GM12864 (cell line): ENCODE data around the gene PRKAG2.

Experiments
- DNase-seq: peaks from one replicate; pipeline ENCODE4 v3.0.0-alpha.2; 2011; ENCODE audit warnings: low read depth
- H3K4me3 ChIP-seq: 2 replicates; pipeline ENCODE4 v1.5.1; 2011; ENCODE audit warnings: mild to moderate bottlenecking, low read depth, low read length, control low read depth
- TF ChIP-seq, protein P1 (sequence below): IDR thresholded peaks from 2 replicates; pipeline ENCODE4 v1.5.1; 2011; ENCODE audit warnings: low read depth, mild to moderate bottlenecking, moderate library complexity, low read length, control low read depth, inconsistent platforms; ENCODE audit errors: missing control alignments

The PRKAG2 gene

DNA sequence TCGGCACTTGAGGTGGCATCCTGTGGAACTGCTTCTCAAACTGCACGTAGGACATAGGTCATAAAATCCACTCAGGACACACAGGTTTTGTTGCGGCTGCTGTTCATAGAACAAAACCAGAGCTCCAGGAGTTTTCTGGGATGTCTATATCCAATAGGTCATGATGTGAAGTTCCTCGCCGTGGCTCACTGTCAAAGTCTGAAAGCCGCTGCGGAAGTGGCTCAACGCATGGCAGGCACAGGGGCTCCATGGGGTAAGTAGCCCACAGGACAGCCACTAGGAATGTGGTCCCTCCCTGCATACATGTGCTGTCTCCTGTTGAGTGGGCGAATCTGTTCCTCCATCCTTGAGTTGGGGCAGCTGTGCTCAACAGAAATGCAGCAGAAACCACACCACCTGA lies 72.2 kb downstream of the PRKAG2 start:
- no peak overlapping the region for H3K4me3 ChIP-seq
- TF ChIP-seq, protein P1, sequence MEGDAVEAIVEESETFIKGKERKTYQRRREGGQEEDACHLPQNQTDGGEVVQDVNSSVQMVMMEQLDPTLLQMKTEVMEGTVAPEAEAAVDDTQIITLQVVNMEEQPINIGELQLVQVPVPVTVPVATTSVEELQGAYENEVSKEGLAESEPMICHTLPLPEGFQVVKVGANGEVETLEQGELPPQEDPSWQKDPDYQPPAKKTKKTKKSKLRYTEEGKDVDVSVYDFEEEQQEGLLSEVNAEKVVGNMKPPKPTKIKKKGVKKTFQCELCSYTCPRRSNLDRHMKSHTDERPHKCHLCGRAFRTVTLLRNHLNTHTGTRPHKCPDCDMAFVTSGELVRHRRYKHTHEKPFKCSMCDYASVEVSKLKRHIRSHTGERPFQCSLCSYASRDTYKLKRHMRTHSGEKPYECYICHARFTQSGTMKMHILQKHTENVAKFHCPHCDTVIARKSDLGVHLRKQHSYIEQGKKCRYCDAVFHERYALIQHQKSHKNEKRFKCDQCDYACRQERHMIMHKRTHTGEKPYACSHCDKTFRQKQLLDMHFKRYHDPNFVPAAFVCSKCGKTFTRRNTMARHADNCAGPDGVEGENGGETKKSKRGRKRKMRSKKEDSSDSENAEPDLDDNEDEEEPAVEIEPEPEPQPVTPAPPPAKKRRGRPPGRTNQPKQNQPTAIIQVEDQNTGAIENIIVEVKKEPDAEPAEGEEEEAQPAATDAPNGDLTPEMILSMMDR, result no peak
- DNase-seq, result no peak

DNA sequence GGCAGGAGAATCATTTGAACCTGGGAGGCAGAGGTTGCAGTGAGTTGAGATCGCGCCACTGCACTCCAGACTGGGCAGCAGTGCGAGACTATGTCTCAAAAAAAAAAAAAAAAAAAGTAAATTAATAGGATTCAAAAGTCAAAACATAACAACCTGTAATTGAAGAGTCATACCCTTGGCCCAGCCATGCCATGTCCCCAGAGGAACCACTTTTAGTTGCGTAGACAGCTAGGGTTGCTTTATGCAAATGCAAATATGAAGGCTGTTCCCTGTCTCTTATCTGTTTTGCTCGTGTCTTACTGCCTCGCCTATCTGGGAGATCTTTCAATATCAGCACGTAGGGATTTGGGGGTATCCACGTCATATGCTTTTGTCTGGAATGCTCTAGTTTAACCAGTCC lies 73.1 kb downstream of the PRKAG2 start:
- TF ChIP-seq, protein P1, result no peak
- no peak overlapping the region for H3K4me3 ChIP-seq
- no peak for DNase-seq

DNA sequence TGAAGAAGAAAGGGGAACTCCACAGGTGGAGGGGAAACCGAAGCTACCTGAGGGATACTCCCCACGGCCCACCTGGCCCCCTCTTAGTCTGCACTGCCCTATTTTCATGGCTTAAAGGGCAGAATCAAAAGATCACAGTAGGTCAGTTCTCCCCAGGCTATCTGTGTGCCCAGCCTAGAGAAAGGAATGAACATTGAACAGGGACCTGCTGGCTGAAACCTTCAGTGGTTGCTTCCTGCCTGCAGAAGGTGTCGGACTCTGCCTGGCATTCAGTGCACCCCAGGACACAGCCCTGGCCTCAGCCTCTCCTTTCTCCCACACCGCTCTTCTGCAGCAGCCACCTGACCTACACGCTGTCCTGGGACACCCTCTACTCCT lies 74.5 kb downstream of the PRKAG2 start:
- H3K4me3 ChIP-seq, result no peak overlapping the region
- TF ChIP-seq, protein P1, result no peak
- no peak for DNase-seq

DNA sequence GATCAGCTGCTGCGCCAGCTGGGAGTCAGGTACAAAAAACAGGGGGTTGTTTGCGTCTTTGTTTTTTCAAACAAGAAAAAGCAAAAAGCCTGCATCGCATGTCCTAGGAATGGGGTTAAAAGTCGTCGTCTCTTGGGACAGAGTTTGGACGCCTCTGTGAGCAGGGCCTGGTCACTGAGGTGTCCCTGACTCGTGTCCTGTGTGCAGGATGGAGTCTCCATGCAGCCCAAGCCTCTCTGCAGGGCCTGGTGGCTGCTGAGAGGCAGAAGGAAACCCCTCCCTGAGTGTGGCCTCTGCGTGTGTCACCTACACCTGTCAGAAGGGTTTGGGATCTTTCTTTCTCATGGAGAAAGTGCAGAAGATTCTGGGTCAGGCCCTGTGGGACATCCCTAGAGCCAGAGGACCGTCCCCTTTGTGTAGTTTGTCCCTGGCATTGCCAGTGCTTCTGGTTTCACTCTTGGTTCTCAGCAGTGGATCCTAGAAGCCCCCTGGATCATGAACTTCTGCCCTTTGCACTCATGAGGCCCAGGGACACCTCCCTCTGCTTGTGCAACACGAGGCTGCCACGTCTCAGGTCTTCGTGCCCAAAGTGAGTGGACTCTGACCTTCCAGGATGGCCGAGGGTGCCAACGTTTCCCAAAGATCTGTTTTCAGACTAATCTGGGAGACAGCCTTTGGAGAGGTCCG lies 75.0 kb downstream of the PRKAG2 start:
- TF ChIP-seq, protein P1, result no peak
- no peak overlapping the region for H3K4me3 ChIP-seq
- DNase-seq, result no peak

DNA sequence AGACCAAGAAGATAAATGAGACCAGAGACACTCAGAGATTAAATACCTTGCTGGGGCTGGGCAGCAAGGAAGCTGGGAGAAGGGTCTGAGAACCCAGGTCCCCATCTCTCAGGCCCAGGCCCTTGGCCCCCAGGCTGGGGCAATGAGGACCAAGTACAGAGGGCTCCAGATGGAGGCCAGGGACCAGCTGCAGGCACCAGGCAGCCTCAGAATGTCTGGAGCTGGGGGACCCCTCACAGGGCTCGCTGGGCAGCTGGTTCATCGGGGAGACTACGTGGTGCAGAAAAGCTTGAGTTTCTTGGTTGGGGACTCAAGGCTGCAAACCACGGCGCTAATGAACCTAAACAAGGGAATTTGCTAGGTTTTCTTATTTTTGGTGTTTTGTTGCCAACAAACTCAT lies 75.6 kb downstream of the PRKAG2 start:
- H3K4me3 ChIP-seq, result no peak overlapping the region
- TF ChIP-seq, protein P1, result no peak
- no peak for DNase-seq

DNA sequence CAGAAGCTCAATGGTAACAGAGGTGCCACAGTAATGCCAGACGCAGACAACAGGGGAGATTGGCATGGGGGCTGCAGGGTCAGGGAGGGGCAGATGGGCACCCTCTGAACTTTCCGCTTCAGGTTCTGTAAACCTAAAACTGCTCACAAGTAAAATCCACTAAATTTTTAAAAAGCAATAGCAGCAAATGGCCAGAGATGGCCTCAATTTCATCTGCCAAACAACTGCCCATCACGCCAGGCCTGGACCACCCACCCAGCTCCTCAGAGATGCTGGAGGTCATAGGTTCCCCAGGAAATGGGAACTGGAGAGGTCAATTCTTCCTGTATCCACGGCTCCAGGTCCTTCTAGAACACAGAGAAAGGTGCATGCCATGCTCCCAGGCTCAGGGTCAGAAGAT lies 76.1 kb downstream of the PRKAG2 start:
- no peak for DNase-seq
- H3K4me3 ChIP-seq, result no peak overlapping the region
- TF ChIP-seq, protein P1, result no peak

DNA sequence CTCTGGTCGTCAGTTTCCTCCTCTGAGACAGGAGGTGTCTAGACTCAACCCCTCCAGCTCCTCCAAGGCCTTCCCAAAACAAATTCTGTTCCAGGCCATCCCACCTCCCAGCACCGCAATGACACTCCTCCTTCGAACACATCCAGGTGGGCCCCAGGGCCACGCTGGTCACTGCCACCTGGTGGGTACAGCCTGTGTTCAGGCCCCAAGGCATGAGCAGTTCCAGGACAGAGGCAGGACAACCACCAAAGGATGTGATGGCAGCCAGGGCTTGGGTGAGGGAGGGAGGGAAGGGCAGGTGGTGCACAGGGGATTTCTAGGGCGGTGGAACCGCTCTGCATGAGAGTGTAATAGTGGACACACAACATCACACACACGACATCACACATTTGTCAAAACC lies 76.5 kb downstream of the PRKAG2 start:
- DNase-seq, result no peak
- no peak overlapping the region for H3K4me3 ChIP-seq
- TF ChIP-seq, protein P1, result no peak
